Suppressor macrophage (primary cell): Measurements from ENCODE around the gene CHRNB4.
"Not testable (repeated sequence)": the region's sequence is repeated elsewhere in the genome, so short reads cannot be mapped to it uniquely, and the experiment has no call there.

Source experiments
- DNase-seq, 4 experiments: peaks; one replicate each; pipeline ENCODE4 v3.0.0-alpha.2; 2020 to 2022
- total RNA-seq, 17 experiments: gene quantifications; one replicate each; lab custom pipeline; 2026; ENCODE audit warnings: mixed read lengths in 6 of 17, inconsistent platforms in 3 of 17; lab: John Stamatoyannopoulos, UW

Gene CHRNB4
- 0 to 2.1 (median 0) reads per million in 17 experiments for total RNA-seq

- DNase-seq = peak in 2 of 4 experiments; percentile 15 to 22
Observed at GRCh38 chr15:78641102-78641748, at the start of gene CHRNB4. Gene CHRNB4 (minus strand): TSS chr15:78641210. CDS start chr15:78641133, 77 bp downstream.

- no peak for DNase-seq
Observed at GRCh38 chr15:78689626-78690025, 48.6 kb upstream of the CHRNB4 start.

- no peak for DNase-seq
Observed at GRCh38 chr15:78685925-78686324, 44.9 kb upstream of the CHRNB4 start.

GRCh38 chr15:78685159-78685921 lies 44.3 kb upstream of the CHRNB4 start:
- no peak for DNase-seq

GRCh38 chr15:78684657-78685056 lies 43.6 kb upstream of the CHRNB4 start:
- peak; percentile 58 to 70 (median 60) for DNase-seq

GRCh38 chr15:78683599-78683998 lies 42.6 kb upstream of the CHRNB4 start:
- not testable (repeated sequence) for DNase-seq

- DNase-seq = no peak
Observed at GRCh38 chr15:78682693-78683410, 41.8 kb upstream of the CHRNB4 start.

GRCh38 chr15:78682004-78682651 lies 41.1 kb upstream of the CHRNB4 start:
- peak; percentile 16 to 45 (median 35) for DNase-seq

- no peak for DNase-seq
Observed at GRCh38 chr15:78681281-78682003, 40.4 kb upstream of the CHRNB4 start.

- DNase-seq = peak; percentile 67 to 83 (median 79)
Observed at GRCh38 chr15:78680431-78681075, 39.5 kb upstream of the CHRNB4 start.

GRCh38 chr15:78679089-78679511 lies 38.1 kb upstream of the CHRNB4 start:
- DNase-seq = no peak

GRCh38 chr15:78676424-78677110 lies 35.6 kb upstream of the CHRNB4 start:
- DNase-seq = no peak

GRCh38 chr15:78675617-78676360 lies 34.8 kb upstream of the CHRNB4 start:
- DNase-seq = no peak

- DNase-seq = no peak
Observed at GRCh38 chr15:78675206-78675605, 34.2 kb upstream of the CHRNB4 start.

- no peak for DNase-seq
Observed at GRCh38 chr15:78673917-78674444, 33.0 kb upstream of the CHRNB4 start.

GRCh38 chr15:78673476-78673875 lies 32.5 kb upstream of the CHRNB4 start:
- no peak for DNase-seq

- DNase-seq = no peak
Observed at GRCh38 chr15:78672285-78673014, 31.4 kb upstream of the CHRNB4 start.

GRCh38 chr15:78671626-78672211 lies 30.7 kb upstream of the CHRNB4 start:
- DNase-seq = no peak

- DNase-seq = no peak
Observed at GRCh38 chr15:78668987-78669386, 28.0 kb upstream of the CHRNB4 start.
